Body of pancreas (tissue), 4 donors: ENCODE results near the gene CCDC78. TPM values are rescaled to one million over a fixed set of nuclear protein-coding genes. Genes with fewer than 3 reads are reported as not detected.
"Not testable (repeated sequence)": the region's sequence is repeated elsewhere in the genome, so short reads cannot be mapped to it uniquely, and the experiment has no call there.

Experiments used
- ATAC-seq: fragments of 150-250 bp; one replicate; pipeline ENCODE4 v1.9.1; 2016
- DNase-seq, 4 donors: peaks; one replicate each; pipeline ENCODE4 v3.0.0-alpha.2; 2019
- H3K27ac ChIP-seq, 4 donors: fragments of 200-600 bp; sonication (generic); 1 replicate in 3 of 4; 2 replicates in 1 of 4; pipeline versions ENCODE4 v1.5.1 to v1.6.1; 2016 to 2019; ENCODE audit warnings: mild to moderate bottlenecking in 1 of 4, mixed read lengths in 1 of 4, moderate library complexity in 1 of 4
- H3K27me3 ChIP-seq, 2 donors: fragments of 200-600 bp; sonication (generic); one replicate each; pipeline ENCODE4 v1.6.0; 2016; ENCODE audit warnings: mild to moderate bottlenecking in 1 of 2
- H3K36me3 ChIP-seq, 2 donors: fragments of 200-600 bp; sonication (generic); replicated peaks in 1 of 2; 2 replicates each; pipeline ENCODE4 v1.5.1; 2016; ENCODE audit warnings: low read depth in 2 of 2; ENCODE audit not compliant: insufficient read depth in 1 of 2
- H3K4me1 ChIP-seq: fragments of 200-600 bp; sonication (generic); one replicate; pipeline ENCODE4 v1.6.0; 2016
- H3K4me3 ChIP-seq, 2 donors: fragments of 200-600 bp; sonication (generic); 1 replicate in 1 of 2; 2 replicates in 1 of 2; pipeline ENCODE4 v1.5.1; 2016 to 2019
- H3K9me3 ChIP-seq, 3 donors: fragments of 200-600 bp; sonication (generic); 1 replicate in 2 of 3; 2 replicates in 1 of 3; pipeline ENCODE4 v1.5.1; 2016
- POLR2A ChIP-seq, 3 donors: fragments of 450-650 bp; IDR thresholded peaks; one replicate each; pipeline ENCODE4 v1.6.1; 2016; ENCODE audit warnings: antibody characterized with exemption in 3 of 3, mild to moderate bottlenecking in 2 of 3
- WGBS, 2 donors: methylation state at CpG; one replicate each; pipeline ENCODE4 v1.1.5; 2017; 5-methylcytosine and 5-hydroxymethylcytosine counted together
- intact Hi-C: fragments of 100-400 bp; cut with DNase I; formaldehyde crosslinking; loops from one replicate; pipeline ENCODE4 v1.15.1; 2023
- total RNA-seq, 2 donors: library from RNA; depleted of rRNA; stranded (reverse); fragments of >200 nt; gene quantifications; one replicate each; pipeline ENCODE4 v1.1.0, GENCODE V29; 2016
- TF ChIP-seq, protein P1 (sequence below), 7 experiments: fragments of 450-650 bp in 4 of 7; fragments of 200-600 bp in 3 of 7; sonication (generic) in 3 of 7; IDR thresholded peaks; one replicate each; pipeline ENCODE4 v1.5.1; 2016 to 2019; ENCODE audit warnings: antibody characterized with exemption in 7 of 7

The CCDC78 gene
- total RNA-seq, 2 donors from 2014 or later: not detected

- Histone ChIP-seq H3K27me3 (peaks cover 0 to 15% of the 10 kb centered on the region in 2 donors), H3K9me3 (no peaks in the 10 kb centered on the region), H3K4me3 (peak within 1 kb of the TSS; percentile 25 to 43), H3K4me1 (peaks cover 59% of the 10 kb centered on the region), H3K36me3 (no peaks in the 10 kb centered on the region), H3K27ac (peak within 1 kb of the TSS; percentile 16 to 73 (median 63))
- TF ChIP-seq POLR2A (IDR thresholded peaks at IDR 0.05): no peak
- TF ChIP-seq, protein P1, sequence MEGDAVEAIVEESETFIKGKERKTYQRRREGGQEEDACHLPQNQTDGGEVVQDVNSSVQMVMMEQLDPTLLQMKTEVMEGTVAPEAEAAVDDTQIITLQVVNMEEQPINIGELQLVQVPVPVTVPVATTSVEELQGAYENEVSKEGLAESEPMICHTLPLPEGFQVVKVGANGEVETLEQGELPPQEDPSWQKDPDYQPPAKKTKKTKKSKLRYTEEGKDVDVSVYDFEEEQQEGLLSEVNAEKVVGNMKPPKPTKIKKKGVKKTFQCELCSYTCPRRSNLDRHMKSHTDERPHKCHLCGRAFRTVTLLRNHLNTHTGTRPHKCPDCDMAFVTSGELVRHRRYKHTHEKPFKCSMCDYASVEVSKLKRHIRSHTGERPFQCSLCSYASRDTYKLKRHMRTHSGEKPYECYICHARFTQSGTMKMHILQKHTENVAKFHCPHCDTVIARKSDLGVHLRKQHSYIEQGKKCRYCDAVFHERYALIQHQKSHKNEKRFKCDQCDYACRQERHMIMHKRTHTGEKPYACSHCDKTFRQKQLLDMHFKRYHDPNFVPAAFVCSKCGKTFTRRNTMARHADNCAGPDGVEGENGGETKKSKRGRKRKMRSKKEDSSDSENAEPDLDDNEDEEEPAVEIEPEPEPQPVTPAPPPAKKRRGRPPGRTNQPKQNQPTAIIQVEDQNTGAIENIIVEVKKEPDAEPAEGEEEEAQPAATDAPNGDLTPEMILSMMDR (IDR thresholded peaks at IDR 0.05): no peak
- peak; percentile 91 for ATAC-seq
- peak; percentile 92 to 95 (median 93) for DNase-seq
- intact Hi-C loops: loop anchor here (5.0 kb wide), 1 partner anchor 337 kb away; no protein-coding TSS in a partner anchor
- WGBS, 2 donors: 3 to 6% methylated on average over 5 to 55 of the region's 108 CpGs
Observed at GRCh38 chr16:714558-715476, 11.4 kb downstream of the CCDC78 start, which contains the start of gene METRN. TSS of gene METRN (plus strand) at chr16:715118. CDS start at chr16:715290, 172 bp downstream.

DNA sequence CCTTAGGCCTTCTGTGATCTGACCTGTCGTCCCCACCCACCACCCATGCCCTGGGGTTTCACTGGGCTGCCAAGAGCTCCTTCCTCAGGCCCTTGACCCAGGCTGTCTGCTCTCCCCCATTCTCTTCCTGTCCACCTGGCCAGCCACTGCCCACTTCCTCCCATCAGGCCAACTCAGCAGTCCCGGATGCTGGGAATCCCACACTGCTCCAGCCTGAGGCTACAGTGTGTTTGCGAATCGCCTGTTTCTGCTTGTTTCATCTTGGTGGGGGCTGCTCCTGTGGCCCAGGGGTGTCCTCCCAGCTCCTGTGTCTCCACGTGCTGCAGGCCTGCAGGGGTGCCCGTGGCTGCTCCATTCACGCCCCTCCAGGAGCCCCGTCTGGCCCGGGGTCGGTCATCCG lies 12.2 kb downstream of the CCDC78 start:
- TF ChIP-seq, protein P1 (IDR thresholded peaks at IDR 0.05): no peak
- no peak for TF ChIP-seq POLR2A (IDR thresholded peaks at IDR 0.05)
- DNase-seq (no peak), ATAC-seq (no peak)
- no peak overlapping the region for H3K27ac ChIP-seq
- WGBS, 2 donors: 74 to 81% methylated on average over 2 to 11 of the region's 11 CpGs
- no peak overlapping the region for H3K4me3 ChIP-seq
- no peaks in the 10 kb centered on the region for H3K9me3 ChIP-seq
- peaks cover 0 to 16% of the 10 kb centered on the region in 2 donors for H3K27me3 ChIP-seq
- intact Hi-C loops: loop anchor here (5.0 kb wide), 1 partner anchor 338 kb away; no protein-coding TSS in a partner anchor
- H3K4me1 ChIP-seq: peaks cover 52% of the 10 kb centered on the region
- H3K36me3 ChIP-seq: no peaks in the 10 kb centered on the region

DNA sequence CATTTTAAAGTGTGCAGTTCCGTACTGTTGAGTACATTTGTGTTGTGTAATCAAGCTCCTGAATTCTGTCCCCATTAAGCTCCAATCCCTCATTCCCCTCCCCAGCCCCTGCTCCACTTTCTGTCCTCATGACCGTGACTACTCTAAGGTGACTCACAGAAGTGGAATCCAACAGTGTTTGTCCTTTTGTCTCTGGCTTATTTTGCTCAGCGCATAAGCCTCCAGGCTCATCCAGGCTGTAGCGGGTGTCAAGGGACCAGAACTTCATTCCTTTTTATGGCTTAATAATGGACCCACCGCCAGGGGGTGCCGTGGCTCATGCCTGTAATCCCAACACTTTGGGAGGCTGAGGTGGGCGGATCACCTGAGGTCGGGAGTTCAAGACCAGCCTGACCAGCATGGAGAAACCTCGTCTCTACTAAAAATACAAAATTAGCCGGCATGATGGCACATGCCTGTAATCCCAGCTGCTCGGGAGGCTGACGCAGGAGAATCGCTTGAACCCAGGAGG lies 13.4 kb downstream of the CCDC78 start:
- ATAC-seq, H3K27ac ChIP-seq, H3K9me3 ChIP-seq, H3K36me3 ChIP-seq, H3K4me3 ChIP-seq: not testable (repeated sequence)
- peaks cover 0 to 24% of the 10 kb centered on the region in 2 donors for H3K27me3 ChIP-seq
- peaks cover 40% of the 10 kb centered on the region for H3K4me1 ChIP-seq
- intact Hi-C loops: loop anchor here (5.0 kb wide), 1 partner anchor 340 kb away; no protein-coding TSS in a partner anchor
- TF ChIP-seq, protein P1 (IDR thresholded peaks at IDR 0.05): peak in 2 of 7 experiments; percentile 13 to 21
- DNase-seq: peak in 1 of 4 donors; percentile 41
- 45% methylated on average over 4 to 13 of the region's 13 CpGs for WGBS, 2 donors

GRCh38 chr16:711548-712320 lies 14.5 kb downstream of the CCDC78 start:
- peaks cover 30% of the 10 kb centered on the region for H3K4me1 ChIP-seq
- H3K36me3 ChIP-seq: no peaks in the 10 kb centered on the region
- no peak overlapping the region for H3K4me3 ChIP-seq
- DNase-seq: peak; percentile 76 to 83 (median 80)
- TF ChIP-seq, protein P1 (IDR thresholded peaks at IDR 0.05): peak; percentile 86 to 94 (median 89)
- no peak for TF ChIP-seq POLR2A (IDR thresholded peaks at IDR 0.05)
- ATAC-seq: peak; percentile 36
- WGBS, 2 donors: 6 to 9% methylated on average over 16 to 24 of the region's 25 CpGs
- H3K27ac ChIP-seq: no peak overlapping the region
- H3K9me3 ChIP-seq: no peaks in the 10 kb centered on the region
- intact Hi-C loops: loop anchor here (5.0 kb wide), 1 partner anchor 341 kb away; no protein-coding TSS in a partner anchor
- H3K27me3 ChIP-seq: peaks cover 0 to 24% of the 10 kb centered on the region in 2 donors
